Gastroesophageal sphincter (tissue), 3 donors: ENCODE data around the gene PRM1.

ENCODE experiments used
- EP300 ChIP-seq: sonication (generic); formaldehyde crosslinking; IDR thresholded peaks from one replicate; pipeline ENCODE4 v1.6.1; 2017; ENCODE audit warnings: antibody characterized with exemption, mild to moderate bottlenecking
- POLR2A ChIP-seq, 2 donors: fragments of 450-650 bp; IDR thresholded peaks; one replicate each; pipeline ENCODE4 v1.6.1; 2017; ENCODE audit warnings: antibody characterized with exemption in 2 of 2, mild to moderate bottlenecking in 2 of 2, moderate library complexity in 1 of 2
- TF ChIP-seq, protein P1 (sequence below), 4 experiments: fragments of 200-600 bp in 2 of 4; fragments of 450-650 bp in 2 of 4; sonication (generic) in 1 of 4; IDR thresholded peaks; one replicate each; pipeline ENCODE4 v1.5.1; 2017 to 2019; ENCODE audit warnings: antibody characterized with exemption in 4 of 4, mild to moderate bottlenecking in 2 of 4, moderate library complexity in 2 of 4

DNA sequence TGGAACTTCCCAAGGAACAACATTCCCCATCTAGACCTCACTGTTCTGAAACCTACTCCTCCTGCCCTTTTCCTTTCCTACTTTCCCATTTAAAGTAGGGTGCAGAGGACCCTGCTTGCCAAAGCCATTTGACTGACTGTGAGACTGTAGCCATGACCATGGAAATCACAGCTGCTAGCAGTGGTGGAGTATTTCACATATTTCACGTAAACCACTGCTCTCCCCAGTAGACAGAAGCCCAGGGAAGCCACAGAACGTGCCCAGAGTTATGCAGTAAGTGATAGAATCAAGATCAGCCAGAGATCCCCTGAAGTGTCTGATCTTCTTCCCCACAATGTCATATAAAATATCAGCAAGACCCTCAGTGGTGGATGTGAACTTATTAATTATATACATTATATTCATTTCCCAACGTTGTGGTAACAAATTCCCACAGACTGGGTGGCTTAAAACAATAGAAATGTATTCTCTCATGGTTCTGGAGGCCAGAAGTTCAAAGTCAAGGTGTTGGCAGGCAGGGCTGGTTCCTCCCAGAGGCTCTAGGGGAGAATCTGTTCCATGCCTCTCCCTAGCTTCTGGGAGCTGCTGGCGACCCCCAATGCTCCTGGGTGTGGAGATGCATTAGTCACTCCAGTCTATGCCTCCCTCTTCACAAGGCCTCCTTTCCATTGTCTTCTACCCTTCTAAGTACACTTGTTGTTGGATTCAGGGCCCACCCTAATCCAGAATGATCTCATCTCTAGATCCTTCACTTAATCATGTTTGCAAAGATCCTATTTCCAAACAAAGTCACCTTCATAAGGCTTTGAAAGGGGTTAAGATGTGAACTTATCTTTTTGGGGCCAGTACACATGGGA, 20.7 kb upstream of the PRM1 start:
- TF ChIP-seq, protein P1, sequence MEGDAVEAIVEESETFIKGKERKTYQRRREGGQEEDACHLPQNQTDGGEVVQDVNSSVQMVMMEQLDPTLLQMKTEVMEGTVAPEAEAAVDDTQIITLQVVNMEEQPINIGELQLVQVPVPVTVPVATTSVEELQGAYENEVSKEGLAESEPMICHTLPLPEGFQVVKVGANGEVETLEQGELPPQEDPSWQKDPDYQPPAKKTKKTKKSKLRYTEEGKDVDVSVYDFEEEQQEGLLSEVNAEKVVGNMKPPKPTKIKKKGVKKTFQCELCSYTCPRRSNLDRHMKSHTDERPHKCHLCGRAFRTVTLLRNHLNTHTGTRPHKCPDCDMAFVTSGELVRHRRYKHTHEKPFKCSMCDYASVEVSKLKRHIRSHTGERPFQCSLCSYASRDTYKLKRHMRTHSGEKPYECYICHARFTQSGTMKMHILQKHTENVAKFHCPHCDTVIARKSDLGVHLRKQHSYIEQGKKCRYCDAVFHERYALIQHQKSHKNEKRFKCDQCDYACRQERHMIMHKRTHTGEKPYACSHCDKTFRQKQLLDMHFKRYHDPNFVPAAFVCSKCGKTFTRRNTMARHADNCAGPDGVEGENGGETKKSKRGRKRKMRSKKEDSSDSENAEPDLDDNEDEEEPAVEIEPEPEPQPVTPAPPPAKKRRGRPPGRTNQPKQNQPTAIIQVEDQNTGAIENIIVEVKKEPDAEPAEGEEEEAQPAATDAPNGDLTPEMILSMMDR (IDR thresholded peaks at IDR 0.05): no peak
- TF ChIP-seq EP300: no peak
- no peak for TF ChIP-seq POLR2A (IDR thresholded peaks at IDR 0.05)
